Activated CD4-positive, CD25-positive, alpha-beta regulatory T cell treated with anti-CD3 and anti-CD28 coated beads, Interleukin-2, amount 50 U/mL, for 16 hours (primary cell): Measurements from ENCODE around the gene SUGCT.

Experiments
- DNase-seq: peaks from one replicate; pipeline ENCODE4 v3.0.0-alpha.2; 2020; ENCODE audit warnings: low read depth, low spot score

SUGCT gene

GRCh38 chr7:40519009-40519408, 384.2 kb downstream of the SUGCT start:
- DNase-seq, result no peak

- DNase-seq, result no peak
Observed at GRCh38 chr7:40520986-40521738, 386.4 kb downstream of the SUGCT start.

GRCh38 chr7:40525764-40526163, 391.0 kb downstream of the SUGCT start:
- DNase-seq, result no peak

GRCh38 chr7:40526951-40527715, 392.3 kb downstream of the SUGCT start:
- DNase-seq, result no peak

- no peak for DNase-seq
Observed at GRCh38 chr7:40527723-40528122, 392.9 kb downstream of the SUGCT start.

GRCh38 chr7:40530292-40530691, 395.5 kb downstream of the SUGCT start:
- DNase-seq, result no peak

GRCh38 chr7:40531956-40532355, 397.2 kb downstream of the SUGCT start:
- DNase-seq, result no peak

GRCh38 chr7:40535678-40536077, 400.9 kb downstream of the SUGCT start:
- no peak for DNase-seq

GRCh38 chr7:40536421-40536820, 401.6 kb downstream of the SUGCT start:
- no peak for DNase-seq

GRCh38 chr7:40538281-40538680, 403.5 kb downstream of the SUGCT start:
- DNase-seq, result no peak

- no peak for DNase-seq
Observed at GRCh38 chr7:40541336-40541735, 406.5 kb downstream of the SUGCT start.

- DNase-seq, result no peak
Observed at GRCh38 chr7:40542982-40543741, 408.4 kb downstream of the SUGCT start.

GRCh38 chr7:40544221-40544723, 409.5 kb downstream of the SUGCT start:
- DNase-seq, result no peak

GRCh38 chr7:40544871-40545303, 410.1 kb downstream of the SUGCT start:
- no peak for DNase-seq

GRCh38 chr7:40545739-40546138, 410.9 kb downstream of the SUGCT start:
- no peak for DNase-seq

- no peak for DNase-seq
Observed at GRCh38 chr7:40546616-40547501, 412.1 kb downstream of the SUGCT start.

GRCh38 chr7:40549372-40550039, 414.7 kb downstream of the SUGCT start:
- no peak for DNase-seq

GRCh38 chr7:40551685-40552576, 417.1 kb downstream of the SUGCT start:
- no peak for DNase-seq

- no peak for DNase-seq
Observed at GRCh38 chr7:40560672-40561071, 425.9 kb downstream of the SUGCT start.
